ENCODE measurements around the gene ASF1A.
A peak's percentile ranks its signal among the peaks of the same experiment; 100 is the strongest.

Gene ASF1A

GRCh38 chr6:118882314-118882905 is 11.5 kb upstream of the ASF1A start:
- no peak for DNase-seq

- DNase-seq, result no peak
Measured at GRCh38 chr6:118886641-118887040, 7.3 kb upstream of the ASF1A start.

GRCh38 chr6:118889163-118889562 is 4.8 kb upstream of the ASF1A start:
- DNase-seq, result no peak

- DNase-seq, result peak; percentile 47
Measured at GRCh38 chr6:118890997-118891790, 2.8 kb upstream of the ASF1A start.

GRCh38 chr6:118892355-118892991 is 1.5 kb upstream of the ASF1A start:
- peak; percentile 20 for DNase-seq

- peak; percentile 59 for DNase-seq
Measured at GRCh38 chr6:118893064-118893806, 717 bp upstream of the ASF1A start.

- peak; percentile 72 for DNase-seq
Measured at GRCh38 chr6:118894425-118895260, 691 bp downstream of the ASF1A start.

GRCh38 chr6:118895261-118895560 is 1.3 kb downstream of the ASF1A start:
- DNase-seq, result no peak

GRCh38 chr6:118895859-118896258 is 1.9 kb downstream of the ASF1A start:
- DNase-seq, result no peak

- DNase-seq, result peak; percentile 58
Measured at GRCh38 chr6:118896339-118897136, 2.6 kb downstream of the ASF1A start.

- no peak for DNase-seq
Measured at GRCh38 chr6:118897386-118897785, 3.4 kb downstream of the ASF1A start.

- no peak for DNase-seq
Measured at GRCh38 chr6:118899948-118900347, 6.0 kb downstream of the ASF1A start.

- peak; percentile 49 for DNase-seq
Measured at GRCh38 chr6:118902726-118903125, 8.8 kb downstream of the ASF1A start.

- no peak for DNase-seq
Measured at GRCh38 chr6:118903138-118903537, 9.2 kb downstream of the ASF1A start.

- no peak for DNase-seq
Measured at GRCh38 chr6:118903691-118904090, 9.7 kb downstream of the ASF1A start.

GRCh38 chr6:118905084-118905483 is 11.1 kb downstream of the ASF1A start:
- DNase-seq, result no peak

- DNase-seq, result no peak
Measured at GRCh38 chr6:118905851-118906250, 11.9 kb downstream of the ASF1A start.

- DNase-seq, result peak; percentile 17
Measured at GRCh38 chr6:118908441-118908840, 14.5 kb downstream of the ASF1A start.

GRCh38 chr6:118912646-118913045 is 18.7 kb downstream of the ASF1A start:
- no peak for DNase-seq

- no peak for DNase-seq
Measured at GRCh38 chr6:118913161-118913560, 19.2 kb downstream of the ASF1A start.

- no peak for DNase-seq
Measured at GRCh38 chr6:118914598-118914997, 20.6 kb downstream of the ASF1A start.
